EH (cell line): ENCODE data around the gene INPP5A.
"Not testable (repeated sequence)": the region's sequence is repeated elsewhere in the genome, so short reads cannot be mapped to it uniquely, and the experiment has no call there.

Experiments
- DNase-seq: peaks from one replicate; pipeline ENCODE4 v3.0.0-alpha.2; 2015; ENCODE audit warnings: low read depth

INPP5A gene

DNA sequence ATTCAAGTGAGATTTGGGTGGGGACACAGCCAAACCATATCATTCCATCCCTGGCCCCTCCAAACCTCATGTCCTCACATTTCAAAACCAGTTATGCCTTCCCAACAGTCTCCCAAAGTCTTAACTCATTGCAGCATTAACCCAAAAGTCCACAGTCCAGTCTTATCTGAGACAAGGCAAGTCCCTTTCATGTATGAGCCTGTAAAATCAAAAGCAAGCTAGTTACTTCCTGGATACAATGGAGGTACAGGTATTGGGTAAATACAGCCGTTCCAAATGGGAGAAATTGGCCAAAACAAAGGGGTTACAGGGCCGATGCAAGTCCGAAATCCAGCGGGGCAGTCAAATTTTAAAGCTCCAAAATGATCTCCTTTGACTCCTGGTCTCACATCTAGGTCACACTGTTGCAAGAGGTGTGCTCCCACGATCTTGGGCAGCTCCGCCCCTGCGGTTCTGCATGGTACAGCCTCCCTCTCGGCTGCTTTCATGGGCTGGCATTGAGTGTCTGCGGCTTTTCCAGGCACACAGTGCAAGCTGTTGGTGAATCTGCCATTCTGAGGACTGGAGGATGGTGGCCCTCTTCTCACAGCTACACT is 61.5 kb downstream of the INPP5A start:
- DNase-seq = not testable (repeated sequence)

DNA sequence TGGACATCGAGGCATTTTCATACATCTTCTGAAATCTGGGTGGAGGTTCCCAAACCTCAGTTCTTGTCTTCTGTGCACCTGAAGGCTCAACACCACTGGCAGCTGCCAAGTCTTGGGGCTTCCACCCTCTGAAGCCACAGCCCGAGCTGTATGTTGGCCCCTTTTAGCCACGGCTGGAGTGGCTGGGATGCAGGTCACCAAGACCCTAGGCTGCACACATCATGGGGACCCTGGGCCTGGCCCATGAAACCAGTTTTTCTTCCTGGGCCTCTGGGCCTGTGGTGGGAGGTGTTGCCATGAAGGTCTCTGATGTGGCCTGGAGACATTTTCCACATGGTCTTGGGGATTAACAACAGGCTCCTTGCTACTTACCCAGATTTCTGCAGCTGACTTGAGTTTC is 62.1 kb downstream of the INPP5A start:
- DNase-seq = no peak

DNA sequence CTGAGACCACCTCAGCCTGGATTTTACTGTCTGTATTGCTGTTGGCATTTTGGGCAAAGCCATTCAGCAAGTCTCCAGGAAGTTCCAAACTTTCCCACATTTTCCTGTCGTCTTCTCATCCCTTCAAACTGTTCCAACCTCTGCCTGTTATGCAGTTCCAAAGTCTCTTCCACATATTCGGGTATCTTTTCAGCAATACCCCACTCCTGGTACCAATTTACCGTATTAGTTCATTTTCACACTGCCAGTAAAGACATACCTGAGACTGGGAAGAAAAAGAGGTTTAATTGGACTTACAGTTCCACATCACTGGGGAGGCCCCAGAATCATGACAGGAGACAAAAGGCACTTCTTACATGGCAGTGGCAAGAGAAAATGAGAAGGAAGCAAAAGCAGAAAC is 62.8 kb downstream of the INPP5A start:
- no peak for DNase-seq

DNA sequence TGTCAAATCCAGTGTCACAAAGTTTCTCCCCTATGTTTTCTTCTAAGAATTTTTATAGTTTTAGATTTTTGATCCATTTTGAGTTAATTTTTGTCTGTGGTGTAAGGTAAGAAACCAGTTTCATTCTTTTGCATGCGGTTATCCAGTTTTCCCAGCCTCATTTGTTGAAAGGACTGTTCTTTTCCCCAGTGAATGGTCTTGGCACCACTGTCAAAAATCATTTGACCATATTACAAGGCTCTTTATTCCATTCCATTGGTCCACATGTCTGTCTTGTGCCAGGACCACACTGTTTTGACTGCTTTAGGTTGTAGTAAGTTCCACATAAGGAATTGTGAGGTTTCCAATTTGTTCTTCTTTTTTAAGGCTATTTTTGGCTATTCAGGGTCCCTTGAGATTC is 64.0 kb downstream of the INPP5A start:
- DNase-seq = no peak

DNA sequence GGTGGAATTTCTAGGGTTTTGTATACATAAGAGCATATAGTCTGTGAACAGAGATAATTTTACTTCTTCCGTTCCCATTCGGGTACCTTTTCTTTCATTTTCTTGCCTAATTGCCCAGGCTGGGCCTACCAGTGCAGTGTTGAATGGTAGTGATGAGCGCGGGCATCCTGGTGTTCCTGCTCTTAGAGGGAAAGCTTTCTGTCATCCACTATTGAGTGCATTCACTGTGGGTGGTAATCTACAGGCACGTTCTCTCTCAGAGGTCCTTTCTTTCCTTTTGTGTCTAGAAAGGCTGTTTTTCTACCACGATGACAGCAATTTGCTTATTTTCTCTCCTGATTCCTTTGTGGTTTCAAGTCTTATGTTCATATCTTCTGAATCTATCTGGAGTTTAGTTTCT is 65.0 kb downstream of the INPP5A start:
- DNase-seq = no peak

DNA sequence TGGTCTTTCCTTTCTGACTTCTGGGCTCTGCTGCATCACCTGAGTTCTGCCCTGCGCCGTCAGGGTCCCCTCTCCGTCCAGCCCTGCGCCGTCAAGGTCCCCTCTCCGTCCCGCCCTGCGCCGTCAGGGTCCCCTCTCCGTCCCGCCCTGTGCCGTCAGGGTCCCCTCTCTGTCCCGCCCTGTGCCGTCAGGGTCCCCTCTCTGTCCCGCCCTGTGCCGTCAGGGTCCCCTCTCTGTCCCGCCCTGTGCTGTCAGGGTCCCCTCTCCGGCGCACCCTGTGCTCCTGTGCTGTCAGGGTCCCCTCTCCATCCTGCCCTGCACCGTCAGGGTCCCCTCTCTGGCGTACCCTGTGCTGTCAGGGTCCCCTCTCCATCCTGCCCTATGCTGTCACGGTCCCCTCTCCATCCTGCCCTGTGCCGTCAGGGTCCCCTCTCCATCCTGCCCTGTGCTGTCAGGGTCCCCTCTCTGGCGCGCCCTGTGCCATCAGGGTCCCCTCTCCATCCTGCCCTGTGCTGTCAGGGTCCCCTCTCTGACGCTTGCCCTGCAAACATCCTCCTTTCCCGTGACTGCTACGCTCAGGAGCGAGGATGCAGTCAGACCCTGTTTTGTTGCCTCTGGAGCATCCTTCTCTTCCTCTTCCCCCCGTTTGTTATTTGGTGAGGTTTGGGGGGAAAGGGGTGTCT is 66.4 kb downstream of the INPP5A start:
- DNase-seq = no peak

DNA sequence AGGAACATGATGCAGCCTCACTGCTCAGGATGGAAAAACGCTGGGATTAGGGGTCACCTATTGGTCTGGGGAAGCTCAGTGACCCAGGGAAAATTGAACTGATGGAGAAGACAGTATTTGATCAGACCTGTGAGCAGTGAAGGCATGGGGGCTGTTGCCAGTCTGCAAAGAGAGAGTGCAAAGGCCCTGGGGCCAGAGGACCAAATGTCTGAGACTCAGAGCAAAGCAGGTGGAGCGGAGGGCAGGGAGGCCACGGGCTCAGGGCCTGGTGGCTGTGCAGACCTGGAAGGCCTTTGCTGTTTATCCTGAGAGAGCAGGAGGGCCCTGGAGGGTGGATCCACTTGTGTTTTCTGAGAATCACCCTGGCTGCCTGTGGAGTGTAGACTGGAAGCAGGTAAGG is 67.1 kb downstream of the INPP5A start:
- no peak for DNase-seq

DNA sequence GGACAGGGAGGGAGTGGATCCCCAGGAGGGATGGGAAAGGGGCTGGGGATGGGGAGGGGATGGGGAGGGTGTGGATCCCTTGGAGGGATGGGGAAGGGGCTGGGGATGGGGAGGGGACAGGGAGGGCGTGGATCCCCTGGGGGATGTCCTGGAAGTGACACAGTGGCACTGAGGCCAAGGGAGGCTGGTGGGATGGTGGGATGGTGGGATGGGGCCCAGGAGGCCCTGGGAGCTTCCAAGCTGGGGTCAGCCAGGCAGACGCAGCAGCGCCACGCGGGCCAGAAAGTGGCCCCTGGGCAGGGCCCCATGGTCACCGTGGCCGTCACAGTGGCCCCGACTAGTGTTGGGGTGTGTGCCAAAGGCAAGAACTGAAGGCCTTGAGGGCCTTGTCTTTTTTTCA is 67.8 kb downstream of the INPP5A start:
- no peak for DNase-seq

DNA sequence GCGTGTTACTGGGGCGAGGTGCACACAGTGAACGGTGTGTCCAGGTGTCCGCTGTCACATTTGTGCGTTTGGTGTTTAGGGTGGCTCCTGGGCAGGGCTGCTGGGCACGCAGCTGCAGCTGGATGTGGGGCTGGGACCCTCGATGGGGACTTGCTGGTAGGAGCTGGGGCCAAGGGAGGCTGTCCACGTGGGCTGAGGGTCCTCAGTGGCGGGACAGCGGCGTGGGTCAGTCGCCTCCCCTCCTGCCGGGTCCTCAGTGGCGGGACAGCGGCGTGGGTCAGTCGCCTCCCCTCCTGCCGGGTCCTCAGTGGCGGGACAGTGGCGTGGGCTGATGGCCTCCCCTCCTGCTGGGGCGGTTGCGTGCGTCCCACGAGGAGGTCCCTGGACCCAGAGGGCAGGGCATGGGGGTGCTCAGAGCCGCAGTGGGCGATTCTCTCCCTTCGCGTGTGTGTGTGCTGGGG is 68.5 kb downstream of the INPP5A start:
- no peak for DNase-seq

DNA sequence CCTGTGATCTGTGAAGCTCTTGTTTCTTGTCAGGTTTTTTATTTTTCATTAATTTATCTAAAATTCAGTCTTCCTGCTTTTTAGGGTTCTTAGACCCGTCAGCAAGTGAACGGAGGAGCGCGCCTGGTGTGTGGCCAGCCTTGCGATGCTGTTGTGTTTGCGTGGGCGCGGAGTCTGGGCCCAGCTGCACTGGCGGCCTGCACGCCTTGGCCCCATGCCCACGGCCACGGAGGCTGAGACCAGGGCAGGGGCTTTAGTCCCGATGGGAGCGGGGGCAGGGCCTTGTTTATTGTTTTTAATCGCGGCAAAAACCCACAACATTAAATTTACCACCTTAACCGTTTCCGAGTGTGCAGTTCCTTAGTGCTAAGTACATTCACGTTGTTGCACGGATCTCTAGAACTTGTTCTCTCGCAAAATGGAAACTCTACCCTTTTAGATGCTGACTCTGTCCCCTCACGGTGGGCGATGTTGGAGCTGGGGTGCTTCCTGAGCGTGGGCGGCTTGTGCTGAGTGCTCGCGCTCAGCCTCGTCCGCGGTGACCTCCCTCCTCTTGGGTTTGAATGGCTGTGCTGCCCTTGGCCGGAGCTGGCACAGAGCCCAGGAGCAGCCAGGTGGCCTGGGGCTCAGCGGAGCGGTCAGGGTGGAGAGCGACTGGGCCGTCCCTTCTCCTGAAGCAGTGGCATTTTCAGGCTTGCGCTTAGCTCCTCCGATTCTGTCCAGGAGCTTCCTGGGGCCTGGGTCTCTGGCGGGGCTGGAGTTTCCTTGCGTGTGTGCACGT is 69.1 kb downstream of the INPP5A start:
- DNase-seq = no peak

DNA sequence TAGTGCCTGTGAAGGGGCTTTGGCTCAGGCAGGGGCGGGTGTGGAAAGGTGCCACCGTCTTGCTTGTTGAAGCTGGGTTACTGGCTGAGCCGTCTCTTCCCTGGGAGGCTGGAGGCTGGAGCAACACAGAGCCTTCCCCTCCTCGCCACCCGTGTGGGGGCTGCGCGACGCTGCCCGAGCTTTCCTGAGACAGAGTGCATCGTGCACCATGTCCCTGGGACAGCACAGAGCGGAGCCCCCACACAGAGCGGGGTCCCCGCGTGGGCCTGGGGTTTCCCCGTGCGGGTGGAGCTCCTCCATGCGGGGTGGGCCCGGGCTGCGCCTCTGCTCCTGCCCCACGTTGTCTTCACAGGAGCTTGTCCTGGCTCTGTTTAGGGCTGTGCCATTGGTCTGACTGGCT is 69.9 kb downstream of the INPP5A start:
- DNase-seq = no peak

DNA sequence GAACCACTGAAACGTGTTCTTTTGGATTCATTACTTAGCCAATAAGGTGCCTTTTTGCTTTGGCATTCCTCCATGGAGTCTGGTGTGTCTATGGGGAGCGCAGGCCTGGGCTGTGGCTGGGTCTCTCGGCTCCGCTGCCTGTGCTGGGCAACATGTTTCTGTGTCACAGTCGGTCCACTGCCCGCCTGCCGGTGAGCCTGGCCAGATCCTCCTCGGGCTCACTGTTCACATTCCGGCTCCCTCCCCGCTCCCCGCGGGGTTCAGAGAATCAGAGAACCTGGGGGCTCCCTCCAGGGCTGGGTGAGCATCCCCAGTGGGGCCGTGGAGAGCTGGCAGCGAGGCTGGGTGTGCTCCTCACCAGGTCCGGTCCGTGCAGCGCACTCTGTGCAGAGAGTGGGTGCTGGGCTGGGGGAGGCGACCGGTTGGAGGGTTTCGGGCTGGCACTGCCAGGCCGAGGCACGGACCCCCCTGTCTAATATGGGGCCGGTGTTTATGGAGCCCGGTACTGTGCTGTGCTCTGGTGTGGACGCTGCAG is 70.4 kb downstream of the INPP5A start:
- no peak for DNase-seq

DNA sequence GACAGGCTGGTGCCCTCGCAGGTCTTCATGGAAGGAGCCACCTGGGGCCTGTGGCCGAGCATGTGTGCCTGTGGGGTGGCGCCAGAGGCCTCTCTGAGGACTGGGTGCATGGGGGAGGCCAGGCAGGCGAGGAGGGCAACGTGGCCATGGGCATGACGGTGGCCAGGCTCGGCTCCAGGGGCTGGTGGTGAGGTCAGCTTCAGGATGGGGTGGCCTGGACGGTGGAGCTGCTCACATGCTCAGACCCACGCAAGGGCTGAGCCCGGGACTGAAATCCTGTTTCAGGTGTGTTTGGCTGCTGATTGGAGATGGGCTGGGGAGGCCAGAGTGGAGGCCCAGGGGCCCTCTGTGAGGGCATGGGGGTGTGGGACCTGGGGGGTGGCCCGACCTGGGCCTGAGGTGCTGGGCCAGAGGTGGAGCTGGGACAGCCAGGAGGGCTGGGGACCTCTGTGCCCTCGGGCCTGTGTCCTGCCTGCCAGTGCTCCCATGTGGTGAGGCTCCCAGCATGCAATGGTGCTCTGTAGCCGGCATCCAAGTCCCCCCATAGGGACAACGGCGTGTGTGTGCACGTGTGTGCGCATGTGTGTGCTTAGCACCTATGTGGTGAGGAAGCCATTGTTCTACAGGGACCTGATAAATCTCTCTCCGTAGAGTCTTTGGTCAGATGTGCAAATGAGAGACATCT is 71.1 kb downstream of the INPP5A start:
- DNase-seq = no peak

DNA sequence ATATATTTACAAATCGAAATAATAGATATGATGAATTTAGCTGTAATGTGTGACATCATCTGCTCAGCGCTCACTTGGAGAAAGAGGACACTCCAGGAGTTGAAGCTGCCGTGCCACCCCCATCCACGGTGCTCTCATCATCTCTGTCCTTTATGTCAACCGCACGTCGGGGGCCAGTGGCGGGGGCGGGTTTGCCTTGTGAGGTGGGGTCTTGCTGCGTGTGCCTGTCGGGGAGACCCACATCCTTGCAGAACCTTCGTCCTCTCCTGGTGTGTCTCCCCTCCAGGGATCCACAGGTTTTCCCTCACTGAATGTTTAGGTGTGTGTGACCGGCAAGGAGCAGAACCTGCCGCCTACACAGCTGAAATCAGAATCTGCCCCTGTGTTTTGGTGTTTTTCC is 71.6 kb downstream of the INPP5A start:
- DNase-seq = no peak

DNA sequence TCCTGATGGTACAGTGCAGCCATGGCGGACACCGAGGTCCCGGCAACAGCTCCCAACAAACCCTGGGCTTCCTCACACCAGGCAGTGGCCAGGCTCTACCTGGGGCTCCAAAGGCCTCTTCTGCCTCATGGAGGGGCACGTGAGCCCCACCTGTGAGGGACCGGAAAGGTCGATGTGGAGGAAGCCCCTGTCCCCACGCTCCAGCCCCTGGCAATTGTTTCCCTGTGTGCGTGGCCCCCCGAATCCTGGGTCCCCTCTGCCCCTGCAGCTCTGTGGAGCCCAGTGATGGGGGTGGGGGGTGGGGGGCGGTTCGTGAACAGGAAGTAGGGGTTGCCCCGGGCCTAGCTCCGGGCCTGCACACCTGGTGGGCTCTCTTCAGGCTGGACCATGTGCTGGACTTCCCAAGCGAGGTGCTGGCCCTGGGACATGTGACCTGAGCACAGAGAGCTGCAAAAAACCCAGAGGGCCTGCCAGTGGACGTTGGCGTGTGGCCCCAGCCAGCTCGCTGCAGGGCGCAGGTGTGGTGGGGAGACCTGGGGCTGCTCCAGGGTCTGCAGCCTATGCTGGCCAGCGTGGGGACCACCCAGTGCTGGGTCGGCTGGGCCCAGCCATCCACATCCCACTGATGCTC is 72.6 kb downstream of the INPP5A start:
- no peak for DNase-seq

DNA sequence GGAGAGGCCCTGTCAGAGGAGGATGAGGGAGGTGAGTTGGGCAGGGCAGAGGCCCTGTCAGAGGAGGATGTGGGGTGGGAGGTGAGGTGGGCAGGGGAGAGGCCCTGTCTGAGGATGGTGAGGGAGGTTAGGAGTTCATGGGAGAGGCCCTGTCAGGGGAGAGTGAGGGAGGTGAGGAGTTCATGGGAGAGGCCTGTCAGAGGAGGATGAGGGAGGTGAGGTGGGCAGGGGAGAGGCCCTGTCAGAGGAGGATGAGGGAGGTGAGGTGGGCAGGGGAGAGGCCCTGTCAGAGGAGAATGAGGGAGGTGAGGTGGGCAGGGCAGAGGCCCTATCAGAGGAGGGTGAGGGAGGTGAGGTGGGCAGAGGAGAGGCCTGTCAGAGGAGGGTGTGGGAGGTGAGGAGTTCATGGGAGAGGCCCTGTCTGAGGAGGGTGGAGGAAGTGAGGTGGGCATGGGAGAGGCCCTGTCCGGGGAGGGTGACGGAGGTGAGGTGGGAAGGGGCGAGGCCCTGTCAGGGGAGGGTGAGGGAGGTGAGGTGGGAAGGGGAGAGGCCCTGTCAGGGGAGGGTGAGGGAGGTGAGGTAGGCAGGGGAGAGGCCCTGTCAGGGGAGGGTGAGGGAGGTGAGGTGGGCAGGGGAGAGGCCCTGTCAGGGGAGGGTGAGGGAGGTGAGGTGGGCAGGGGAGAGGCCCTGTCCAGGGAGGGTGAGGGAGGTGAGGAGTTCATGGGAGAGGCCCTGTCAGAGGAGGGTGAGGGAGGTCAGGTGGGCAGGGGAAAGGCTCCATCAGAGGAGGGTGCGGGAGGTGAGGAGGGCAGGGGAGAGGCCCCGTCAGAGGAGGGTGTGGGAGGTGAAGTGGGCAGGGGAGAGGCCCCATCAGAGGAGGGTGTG is 73.7 kb downstream of the INPP5A start:
- DNase-seq = no peak

DNA sequence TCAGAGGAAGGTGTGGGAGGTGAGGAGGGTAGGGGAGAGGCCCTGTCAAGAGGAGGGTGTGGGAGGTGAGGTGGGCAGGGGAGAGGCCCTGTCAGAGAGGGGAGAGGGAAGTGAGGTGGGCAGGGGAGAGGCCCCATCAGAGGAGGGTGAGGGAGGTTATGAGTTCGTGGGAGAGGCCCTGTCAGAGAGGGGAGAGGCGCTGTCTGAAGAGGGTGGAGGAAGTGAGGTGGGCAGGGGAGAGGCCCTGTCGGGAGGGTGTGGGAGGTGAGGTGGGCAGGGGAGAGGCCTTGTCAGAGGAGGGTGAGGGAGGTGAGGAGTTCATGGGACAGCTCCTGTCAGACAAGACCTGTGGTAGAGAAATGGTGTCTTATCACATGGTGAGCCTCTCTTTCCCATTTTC is 74.4 kb downstream of the INPP5A start:
- no peak for DNase-seq

DNA sequence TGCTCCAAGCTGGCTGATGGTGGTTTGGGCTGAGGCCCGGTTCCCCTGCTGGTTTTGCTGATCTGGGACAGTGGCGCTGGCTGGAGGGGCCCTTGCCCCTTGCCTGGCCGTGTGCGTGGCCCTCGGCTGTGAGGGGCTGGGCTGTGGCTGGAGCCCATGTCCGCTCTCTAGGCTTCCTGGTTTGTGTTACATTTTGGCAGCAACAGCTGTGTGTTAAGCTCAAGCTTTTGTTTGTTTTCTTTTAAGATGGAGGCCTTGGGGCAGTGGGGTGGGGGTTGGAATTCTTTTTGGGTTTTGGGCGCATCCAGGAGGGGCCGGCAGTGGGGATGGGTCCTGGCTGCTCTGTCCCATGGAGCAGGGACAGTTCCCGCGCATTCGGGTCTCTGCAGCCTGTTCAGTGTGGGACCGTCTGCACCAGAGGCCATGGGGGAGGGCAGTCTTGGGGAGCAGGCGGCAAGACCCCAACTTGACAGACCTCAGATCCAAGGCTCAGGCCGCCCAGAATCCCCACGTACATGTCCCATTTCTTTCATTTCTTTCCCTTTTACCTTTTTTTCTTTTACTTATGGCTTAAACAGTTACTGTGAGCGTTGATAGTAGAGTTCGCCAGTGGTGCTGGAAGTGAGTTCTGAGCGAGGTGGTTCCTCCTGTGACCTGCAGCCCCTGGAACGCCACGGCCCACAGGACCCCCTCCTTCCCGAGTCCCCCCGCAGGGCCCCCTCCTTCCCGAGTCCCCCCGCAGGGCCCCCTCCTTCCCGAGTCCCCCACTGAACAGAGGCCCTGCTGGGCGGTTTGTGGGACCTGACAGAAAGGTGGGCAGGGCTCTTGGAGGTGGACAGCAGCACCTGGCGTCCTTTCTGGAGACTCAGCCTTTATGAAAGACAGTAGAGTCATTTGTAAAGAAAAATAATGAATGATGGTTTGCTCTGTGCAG is 75.3 kb downstream of the INPP5A start:
- DNase-seq = no peak

DNA sequence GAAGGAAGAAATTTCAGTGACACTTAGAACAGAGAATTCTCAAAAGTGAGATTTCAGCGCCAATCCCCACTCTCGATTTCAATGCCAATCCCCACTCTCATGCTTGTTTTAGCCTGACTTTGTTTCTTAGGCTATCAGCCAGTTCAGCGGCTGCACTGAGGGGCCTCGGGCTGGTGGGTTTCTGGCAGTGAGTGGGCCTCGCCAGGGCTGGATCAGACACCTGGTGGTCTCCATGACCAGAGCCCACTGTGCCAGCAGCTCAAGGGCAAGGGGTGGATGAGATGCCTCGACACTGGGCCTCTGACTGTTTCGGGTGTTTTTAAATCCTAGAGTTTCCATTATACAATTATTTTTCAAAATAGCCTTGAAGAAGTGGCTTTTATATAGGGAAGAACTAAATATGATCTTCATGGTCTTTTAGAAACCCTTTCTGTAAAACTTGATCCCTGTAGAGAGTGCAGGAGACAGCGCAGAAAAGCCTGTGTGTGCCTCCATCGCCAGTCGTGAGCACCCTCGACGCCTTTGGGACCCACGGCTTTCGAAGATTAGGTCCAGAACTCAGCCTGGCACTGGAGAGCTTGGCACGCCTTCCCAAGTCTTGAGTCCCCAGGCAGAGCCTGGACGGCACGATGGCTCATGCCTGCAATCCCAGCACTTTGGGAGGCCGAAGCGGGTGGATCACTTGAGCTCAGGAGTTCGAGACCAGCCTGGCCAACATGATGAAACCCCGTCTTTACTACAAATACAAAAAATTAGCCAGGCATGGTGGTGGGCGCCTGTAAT is 76.2 kb downstream of the INPP5A start:
- no peak for DNase-seq
